Posterior cingulate gyrus (tissue), 11 donors: ENCODE measurements around the gene PTBP2.
"Not testable (repeated sequence)": the region's sequence is repeated elsewhere in the genome, so short reads cannot be mapped to it uniquely, and the experiment has no call there.

Experiments
- DNase-seq, 10 donors: peaks; one replicate each; pipeline versions ENCODE4 v3.0.0 to v3.0.0-alpha.2; 2020 to 2021; ENCODE audit warnings: mixed read lengths in 3 of 10
- intact Hi-C: fragments of 100-400 bp; cut with DNase I; formaldehyde crosslinking; loops from one replicate; pipeline ENCODE4 v1.15.1; 2023

Gene PTBP2

DNA sequence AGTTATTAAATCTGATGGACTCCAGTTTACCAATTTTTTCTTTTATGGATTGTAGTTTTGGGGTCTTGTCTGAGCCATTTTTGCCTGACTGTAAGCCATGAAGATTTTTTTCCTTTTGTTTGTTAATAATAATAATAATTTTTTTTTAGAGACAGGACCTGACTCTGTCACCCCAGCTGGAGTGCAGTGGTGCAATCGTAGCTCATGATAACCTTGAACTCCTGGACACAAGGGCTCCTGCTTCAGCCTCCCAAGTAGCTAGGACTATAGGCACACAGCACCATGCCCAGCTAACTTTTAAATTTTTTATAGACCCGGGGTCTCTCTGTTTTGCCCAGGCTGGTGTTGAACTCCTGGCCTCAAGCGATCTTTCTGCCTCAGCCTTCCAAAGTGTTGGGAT is 6.3 kb downstream of the PTBP2 start:
- intact Hi-C loops, result no loop called here

DNA sequence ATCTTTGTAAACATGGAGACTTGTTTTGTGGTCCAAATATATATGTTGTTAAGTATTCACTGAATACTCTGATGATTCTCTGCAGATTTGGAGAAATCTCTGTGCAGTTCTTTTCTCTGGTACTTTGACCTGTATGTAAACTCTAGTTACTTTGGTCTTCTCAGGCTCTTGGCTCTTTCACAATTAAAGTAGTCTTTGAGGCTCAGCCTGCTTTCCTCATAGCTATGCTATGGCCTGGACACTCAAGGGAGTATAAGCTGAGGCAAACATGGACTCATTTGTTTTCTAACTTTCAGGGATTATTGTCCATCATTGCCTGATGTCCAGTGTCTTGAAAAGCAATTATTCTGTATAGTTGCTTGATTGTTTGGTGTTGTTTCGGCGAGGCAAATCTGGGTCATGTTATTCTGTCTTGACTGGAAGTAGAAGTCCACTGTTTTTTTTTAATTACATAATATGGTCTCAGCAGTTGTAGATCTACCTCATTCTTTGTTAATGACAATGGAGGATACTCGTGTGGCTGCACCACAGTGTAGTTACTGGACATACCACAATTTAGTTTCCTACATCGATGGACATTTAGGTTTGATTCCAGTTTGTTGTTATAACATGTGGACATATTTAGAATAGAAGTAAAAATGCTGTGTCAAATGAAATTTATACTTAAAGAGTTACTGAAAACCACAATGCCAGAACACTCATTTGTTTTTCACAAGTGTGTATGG is 9.2 kb downstream of the PTBP2 start:
- intact Hi-C loops, result no loop called here
- no peak for DNase-seq

More for the DNA sequence above, 6.3 kb downstream of the PTBP2 start:
- DNase-seq, result no peak

DNA sequence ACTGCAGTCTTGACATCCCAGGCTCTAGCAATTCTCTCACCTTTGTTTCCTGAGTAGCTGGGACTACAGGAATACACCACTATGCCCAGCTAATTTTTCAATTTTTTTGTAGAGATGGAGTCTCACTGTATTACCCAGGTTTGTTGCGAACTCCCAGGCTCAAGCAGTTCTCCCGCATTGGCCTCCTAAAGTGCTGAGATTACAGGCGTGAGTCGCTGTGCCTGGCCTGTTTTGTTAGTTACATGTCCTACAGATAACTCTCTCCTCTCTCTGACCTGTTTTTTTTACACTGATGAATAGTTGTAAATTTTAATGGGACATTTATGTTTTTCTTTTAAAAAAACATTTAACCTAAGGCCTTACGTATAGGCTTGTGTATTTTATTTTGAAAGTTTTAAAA is 19.8 kb downstream of the PTBP2 start:
- intact Hi-C loops, result no loop called here
- no peak for DNase-seq

DNA sequence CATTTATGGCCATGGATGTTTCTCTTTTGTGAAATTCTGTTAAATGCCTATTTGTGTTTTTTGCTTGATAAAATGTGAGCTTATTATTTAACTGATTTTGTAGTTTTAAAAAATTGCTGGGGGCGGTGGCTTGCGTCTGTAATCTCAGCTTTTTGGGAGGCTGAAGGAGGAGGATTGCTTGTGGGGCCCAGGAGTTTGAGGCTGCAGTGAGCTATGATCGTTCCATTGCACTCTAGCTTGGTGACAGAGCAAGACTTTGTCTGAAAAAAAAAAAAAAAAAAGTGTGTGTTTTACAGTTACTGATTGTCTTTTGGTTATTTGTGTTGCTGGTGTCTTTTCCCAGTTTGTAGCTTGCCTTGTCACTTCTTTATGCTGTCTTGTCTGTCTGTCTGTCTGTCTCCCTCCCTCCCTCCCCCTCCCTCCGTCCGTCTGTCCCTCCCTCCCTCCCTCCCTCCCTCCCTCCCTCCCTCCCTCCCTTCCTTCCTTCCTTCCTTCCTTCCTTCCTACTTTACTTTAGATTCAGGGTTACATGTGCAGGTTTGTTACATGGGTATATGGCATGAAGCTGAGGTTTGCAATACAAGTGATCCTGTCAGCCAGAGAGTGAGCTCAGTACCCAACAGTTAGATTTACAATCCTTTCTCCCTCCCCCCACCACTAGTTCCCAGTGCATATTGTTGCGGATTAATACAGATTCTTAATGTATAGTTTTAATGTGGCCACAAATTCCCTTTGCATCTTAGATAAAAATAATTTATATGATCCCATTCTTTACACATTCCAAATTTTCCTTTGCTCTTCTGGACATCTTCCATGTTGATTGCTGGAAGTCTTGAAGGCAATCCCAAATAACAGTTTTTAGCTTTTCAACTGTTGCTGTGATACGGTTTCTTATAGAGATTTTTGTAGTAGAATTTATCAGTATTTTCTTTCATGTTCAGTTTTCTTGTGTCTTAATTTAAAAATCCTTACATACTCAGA is 25.1 kb downstream of the PTBP2 start:
- DNase-seq, result no peak
- intact Hi-C loops, result no loop called here

DNA sequence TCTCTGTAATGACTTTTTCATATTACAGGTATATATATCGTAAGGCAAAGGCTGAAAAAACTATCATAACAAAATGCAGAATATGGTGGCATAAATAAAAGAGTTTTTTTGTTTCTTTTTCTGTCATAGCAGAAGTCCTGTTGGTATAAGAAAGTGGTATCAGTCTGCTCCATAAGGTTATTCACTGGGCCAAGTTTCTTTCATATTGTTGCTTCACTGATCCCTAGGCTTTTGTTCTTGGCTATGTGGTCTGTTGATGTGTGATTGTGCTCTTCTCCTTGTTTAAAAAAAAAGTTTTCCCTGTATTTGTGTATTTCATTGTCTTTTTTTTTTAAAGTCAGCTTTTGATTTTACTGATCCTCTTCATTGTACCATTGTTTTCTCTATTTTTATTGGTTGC is 26.0 kb downstream of the PTBP2 start:
- intact Hi-C loops, result no loop called here
- DNase-seq, result no peak

DNA sequence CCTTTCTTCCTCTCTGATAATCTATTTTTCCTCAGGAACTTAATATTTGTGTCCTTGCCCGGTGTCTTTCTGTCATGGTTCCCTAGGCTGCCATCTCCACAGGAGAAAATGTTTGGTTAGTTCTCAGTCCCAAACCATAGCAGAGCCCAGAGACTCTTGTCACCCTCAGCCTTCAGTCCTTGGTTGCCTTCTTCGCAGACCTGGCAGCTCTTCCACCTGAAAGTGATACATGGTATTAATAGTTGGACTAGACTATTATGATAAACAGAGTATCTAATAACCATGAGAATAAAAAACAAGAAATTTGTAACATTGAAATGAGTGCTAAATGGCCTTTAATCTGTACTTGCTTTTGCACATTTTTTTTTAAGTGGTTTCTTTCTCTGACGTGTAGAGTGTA is 26.5 kb downstream of the PTBP2 start:
- DNase-seq, result no peak
- intact Hi-C loops, result no loop called here

DNA sequence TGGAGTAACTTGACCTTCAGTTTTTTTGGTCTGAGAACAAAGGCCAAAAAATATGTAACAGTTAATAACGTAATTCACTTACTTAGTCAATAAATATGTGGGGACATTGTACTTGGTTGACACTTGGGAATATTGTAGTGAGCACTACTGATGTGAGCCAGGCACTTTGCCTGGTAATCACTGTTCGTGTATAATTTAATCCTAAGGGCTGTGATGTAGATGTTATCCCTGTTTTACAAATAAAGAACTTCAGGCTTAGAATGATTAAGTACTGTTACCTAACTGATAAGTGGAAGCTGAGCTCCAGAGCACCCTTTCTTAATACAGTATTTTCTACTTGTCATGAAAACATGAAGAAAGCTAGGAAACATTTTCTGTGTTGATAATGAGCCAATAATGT is 28.0 kb downstream of the PTBP2 start:
- DNase-seq, result no peak
- intact Hi-C loops, result no loop called here

DNA sequence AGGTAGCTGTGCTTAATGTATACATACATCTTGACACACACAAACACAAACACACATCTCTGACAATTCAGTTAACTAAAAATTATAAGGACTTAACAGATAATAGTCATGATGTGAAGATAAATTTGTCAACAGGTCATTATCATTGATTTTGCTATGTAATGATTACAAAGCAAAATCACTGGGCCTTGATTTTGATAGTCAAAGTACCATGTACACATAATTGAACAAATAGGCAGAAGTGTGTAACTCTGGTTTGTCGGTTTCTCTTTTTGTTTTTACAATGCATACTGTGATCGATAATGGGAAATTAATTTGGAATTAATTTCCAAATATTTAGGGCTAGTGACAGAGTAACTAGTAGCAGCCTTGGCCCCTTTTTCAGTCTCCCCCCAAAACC is 30.8 kb downstream of the PTBP2 start:
- intact Hi-C loops, result no loop called here
- no peak for DNase-seq

DNA sequence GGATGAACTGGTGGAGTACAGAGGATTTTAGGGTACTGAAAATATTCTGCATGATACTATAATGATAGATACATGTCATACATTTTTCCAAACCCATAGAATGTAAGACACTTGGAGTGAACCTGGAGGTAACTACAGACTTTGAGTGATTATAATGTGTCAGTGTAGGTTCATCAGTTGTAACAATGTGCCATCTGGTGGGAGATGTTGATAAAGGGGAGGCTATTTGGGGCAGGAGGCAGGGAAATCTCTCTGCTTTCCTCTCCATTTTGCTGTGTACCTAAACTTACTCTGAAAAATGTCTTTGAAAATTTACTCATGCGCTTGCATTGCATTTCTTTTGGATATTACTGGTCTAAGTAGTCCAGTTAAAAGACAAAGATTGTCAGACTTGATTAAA is 35.2 kb downstream of the PTBP2 start:
- intact Hi-C loops, result no loop called here

DNA sequence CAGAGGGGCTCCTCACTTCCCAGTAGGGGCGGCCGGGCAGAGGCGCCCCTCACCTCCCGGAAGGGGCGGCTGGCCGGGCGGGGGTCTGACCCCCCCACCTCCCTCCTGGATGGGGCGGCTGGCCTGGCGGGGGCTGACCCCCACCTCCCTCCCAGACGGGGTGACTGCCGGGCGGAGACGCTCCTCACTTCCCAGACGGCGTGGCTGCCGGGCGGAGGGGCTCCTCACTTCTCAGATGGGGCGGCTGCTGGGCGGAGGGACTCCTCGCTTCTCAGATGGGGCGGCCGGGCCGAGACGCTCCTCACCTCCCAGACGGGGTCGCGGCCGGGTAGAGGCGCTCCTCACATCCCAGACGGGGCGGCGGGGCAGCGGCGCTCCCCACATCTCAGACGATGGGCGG is 41.0 kb downstream of the PTBP2 start:
- intact Hi-C loops, result not testable (repeated sequence)
- peak in 1 of 10 donors; percentile 84 for DNase-seq

More for the DNA sequence above, 35.2 kb downstream of the PTBP2 start:
- no peak for DNase-seq

DNA sequence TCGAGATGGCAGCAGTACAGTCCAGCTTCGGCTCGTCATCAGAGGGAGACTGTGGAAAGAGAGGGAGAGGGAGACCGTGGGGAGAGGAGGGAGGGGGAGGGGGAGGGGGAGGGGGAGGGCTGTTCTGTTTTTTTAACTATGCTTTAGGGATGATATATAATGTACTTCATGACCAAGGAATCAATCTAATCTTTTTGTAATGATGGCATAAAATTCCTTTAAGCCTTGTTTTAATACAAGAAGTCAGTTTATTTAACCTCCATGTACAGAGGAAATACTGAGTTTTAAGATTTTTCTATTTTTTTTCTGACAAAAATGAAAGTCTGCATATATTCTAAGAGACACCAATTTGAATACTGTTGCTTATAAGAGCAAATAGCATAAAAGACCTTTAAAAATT is 41.9 kb downstream of the PTBP2 start:
- DNase-seq, result no peak
- intact Hi-C loops, result no loop called here

DNA sequence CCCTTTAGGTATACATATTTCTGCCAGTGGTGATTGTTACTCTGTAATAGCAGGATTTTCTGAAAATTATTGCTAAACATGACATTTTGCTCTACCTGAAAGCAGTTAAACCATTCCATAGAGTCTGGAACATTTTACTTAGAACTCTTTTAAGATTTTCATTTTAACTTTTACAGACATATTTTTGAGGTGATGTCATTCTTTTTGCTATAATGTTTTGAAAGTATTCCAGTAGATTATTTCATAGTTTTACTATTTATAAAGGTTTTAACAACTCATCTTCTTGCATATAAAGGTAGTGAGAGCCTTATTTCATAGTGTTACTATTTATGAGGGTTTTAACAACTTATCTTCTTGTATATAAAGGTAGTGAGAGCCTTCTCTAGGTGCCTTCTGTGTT is 42.9 kb downstream of the PTBP2 start:
- DNase-seq, result no peak
- intact Hi-C loops, result no loop called here

DNA sequence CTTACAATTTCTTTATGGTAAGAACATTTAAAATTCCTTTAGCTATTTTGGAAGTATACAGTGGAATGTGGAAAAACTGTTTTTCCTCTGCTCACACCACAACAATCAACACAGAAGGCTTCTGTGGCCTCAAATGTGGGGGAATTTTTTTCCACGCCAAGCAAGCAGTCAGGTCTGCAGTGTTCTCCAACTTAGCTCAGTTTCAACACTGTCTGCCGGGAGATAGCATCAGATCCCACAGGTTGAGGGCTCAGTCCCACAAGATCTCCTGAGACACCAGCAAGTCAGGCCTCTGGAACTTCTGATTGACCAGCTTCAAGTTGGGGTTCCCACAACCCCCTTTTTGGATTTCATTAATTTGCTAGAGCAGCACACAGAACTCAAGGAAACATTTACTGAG is 50.3 kb downstream of the PTBP2 start:
- no peak for DNase-seq
- intact Hi-C loops, result no loop called here

DNA sequence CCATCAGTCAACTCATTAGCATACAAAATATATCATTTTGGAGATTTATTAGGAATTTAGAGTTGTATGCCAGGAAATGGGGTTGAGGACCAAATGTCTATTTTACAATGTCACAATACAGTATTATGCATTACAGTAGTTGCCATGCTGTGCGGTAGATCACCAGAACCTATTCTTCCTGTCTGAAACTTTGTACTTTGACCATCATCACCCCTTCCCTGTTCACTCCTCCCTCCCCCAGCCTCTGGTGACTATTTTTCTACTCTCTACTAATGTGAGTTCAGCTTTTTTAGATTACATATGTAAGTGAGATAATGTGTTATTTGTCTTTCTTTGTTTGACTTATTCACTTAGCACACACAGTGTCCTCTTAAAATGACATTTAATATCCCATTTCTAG is 50.8 kb downstream of the PTBP2 start:
- no peak for DNase-seq
- intact Hi-C loops, result no loop called here

DNA sequence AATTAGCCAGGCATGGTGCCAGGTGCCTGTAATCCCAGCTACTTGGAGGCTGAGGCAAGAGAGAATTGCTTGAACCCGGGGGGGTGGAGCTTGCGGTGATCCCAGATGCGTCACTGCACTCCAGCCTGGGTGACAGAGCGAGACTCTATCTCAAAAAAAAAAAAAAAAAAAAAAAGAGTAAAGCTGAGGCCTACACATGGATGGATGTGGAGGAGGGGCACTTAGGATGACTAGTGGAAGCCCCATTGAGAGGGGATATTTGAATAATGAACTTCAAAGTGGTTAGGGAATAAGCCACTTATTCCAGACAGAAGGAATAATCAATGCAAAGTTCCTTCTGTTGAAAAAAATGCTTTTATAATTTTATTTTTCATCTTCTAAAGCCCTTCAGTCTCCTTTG is 51.4 kb downstream of the PTBP2 start:
- intact Hi-C loops, result no loop called here

DNA sequence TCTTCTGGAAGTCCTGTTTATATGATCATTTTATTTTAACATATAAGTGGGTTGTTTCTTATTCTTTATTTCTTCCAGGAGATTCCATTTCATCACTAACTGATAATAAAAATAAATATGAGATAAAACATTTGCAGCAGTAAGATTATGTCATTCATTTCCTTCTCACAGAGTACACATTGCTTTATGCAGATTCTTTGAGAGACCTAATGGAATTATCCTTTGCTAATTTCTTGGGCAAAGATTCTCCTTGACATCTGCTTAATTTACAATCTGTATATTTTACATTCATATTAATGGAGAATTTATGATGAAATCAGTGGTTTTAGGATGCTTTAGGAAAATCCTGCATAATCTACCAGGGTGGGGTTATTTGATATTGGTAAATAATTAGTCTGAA is 60.6 kb downstream of the PTBP2 start:
- intact Hi-C loops, result no loop called here
- no peak for DNase-seq

More for the DNA sequence above, 51.4 kb downstream of the PTBP2 start:
- no peak for DNase-seq

DNA sequence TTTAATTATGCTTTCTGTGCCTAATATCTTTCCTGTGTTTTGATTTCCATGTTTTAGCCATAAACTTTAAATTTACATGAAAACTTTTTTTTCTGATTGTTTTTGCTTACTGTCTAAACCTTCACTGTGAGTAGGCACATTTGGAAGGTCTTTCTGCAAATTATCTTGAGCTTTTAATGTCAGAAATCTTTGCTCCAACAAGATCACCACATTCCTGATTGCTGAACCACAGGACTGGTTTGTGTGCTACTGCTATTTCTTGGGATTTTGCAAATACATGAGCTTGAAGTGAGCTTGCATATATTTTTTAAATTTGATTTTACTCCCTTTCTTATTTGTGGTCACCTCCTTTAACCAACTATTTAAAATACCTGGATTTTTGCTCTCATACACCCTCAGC is 61.3 kb downstream of the PTBP2 start:
- intact Hi-C loops, result no loop called here
- DNase-seq, result no peak

DNA sequence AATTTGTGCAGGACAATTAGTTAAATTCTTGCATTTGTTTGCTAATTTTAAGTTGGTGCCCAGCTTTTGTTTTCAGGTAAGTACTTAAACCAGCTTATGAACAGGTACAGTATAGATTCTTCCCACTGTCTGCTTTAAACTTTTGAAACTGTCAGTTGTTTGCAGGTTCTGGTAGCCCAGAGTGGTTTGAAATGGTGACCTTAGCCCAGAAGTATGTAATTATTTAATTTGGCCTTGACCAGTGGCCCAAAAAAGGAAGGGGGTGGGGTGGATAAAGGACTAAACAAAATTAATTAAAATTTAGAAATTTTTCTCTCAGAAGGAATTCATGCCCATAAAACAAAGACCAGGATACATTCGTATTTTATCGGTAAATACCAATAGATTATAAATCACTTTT is 69.0 kb downstream of the PTBP2 start:
- intact Hi-C loops, result no loop called here
- DNase-seq, result no peak

DNA sequence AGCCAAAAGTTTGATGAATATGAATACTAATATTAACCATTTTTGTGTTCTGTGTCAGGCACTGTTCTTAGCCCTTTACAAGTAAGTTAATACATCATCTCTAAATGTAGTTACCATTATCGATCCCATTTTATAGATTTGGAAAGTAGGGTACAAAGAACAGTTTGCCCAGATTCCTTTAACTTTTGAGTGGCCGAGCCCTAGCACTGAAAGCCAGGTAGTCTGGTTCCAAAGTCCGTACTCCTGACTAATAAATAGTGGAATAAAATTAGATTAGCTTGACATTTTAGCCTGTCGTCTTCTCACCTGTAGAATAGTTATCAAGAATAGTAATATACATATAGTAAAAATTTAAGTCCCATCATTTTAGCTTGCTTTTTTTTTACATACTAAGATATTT is 70.6 kb downstream of the PTBP2 start:
- intact Hi-C loops, result no loop called here
- no peak for DNase-seq

DNA sequence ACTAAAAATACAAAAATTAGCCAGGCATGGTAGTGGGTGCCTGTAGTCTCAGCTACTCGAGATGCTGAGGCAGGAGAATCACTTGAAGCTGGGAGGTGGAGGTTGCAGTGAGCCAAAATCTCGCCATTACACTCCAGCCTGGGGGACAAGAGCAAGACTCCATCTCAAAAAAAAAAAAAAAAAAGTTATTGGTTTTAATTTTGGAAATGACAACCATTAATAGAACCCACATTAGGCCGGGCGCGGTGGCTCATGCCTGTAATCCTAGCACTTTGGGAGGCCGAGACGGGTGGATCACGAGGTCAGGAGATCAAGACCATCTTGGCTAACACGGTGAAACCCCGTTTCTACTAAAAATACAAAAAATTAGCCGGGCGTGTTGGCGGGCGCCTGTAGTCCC is 80.1 kb downstream of the PTBP2 start:
- intact Hi-C loops, result not testable (repeated sequence)
- peak in 2 of 10 donors; percentile 56 to 60 for DNase-seq

DNA sequence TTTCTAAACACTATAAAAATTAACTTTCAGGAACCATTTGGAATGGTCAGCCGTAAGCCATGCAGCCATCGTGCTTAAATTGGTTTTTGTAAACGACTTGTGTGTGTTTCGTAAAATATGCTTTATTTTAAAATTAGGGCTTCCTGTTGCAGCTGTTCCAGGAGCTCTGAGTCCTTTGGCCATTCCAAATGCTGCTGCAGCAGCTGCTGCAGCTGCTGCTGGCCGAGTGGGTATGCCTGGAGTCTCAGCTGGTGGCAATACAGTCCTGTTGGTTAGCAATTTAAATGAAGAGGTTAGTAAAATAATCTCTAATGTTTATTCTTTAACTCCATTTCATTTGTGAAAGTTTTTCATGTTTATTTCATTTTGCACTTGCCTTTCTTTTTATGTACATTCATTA is 83.1 kb downstream of the PTBP2 start:
- DNase-seq, result peak in 2 of 10 donors; percentile 60 to 71
- intact Hi-C loops, result no loop called here

DNA sequence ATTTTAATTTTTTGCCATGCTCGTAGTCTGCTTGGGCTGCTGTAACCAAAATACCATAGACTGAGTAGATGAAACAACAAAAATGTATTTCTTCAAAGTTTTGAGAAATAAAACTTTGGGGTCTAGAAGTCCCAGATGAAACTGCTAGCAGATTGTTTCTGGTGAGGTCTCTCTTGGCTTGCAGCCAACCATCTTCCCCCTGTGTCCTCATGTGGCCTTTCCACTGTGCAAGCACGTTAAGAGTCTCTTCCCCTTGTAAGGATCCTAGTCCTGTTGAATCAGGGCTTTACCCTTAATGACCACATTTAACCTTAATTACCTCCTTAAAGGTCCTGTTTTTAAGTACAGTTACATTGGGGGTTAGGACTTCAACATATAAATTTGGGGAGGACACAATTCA is 86.6 kb downstream of the PTBP2 start:
- no peak for DNase-seq
- intact Hi-C loops, result no loop called here
